GM06990 (cell line): ENCODE measurements around the gene CD34.

Experiments
- DNase-seq: peaks from one replicate; pipeline ENCODE4 v3.0.0-alpha.2; 2011; ENCODE audit not compliant: insufficient read length; ENCODE audit errors: extremely low read depth
- H3K27me3 ChIP-seq: replicated peaks from 2 replicates; pipeline ENCODE4 v1.6.0; 2011; ENCODE audit warnings: low read length; ENCODE audit not compliant: control insufficient read depth, insufficient read depth
- H3K36me3 ChIP-seq: 2 replicates; pipeline ENCODE4 v1.5.1; 2011; ENCODE audit warnings: low read length; ENCODE audit not compliant: control insufficient read depth, insufficient read depth
- H3K4me3 ChIP-seq: replicated peaks from 2 replicates; pipeline ENCODE4 v1.5.1; 2011; ENCODE audit warnings: low read depth, mild to moderate bottlenecking, control low read depth, low read length
- TF ChIP-seq, protein P1 (sequence below): IDR thresholded peaks from 2 replicates; pipeline ENCODE4 v1.5.1; 2011; ENCODE audit warnings: low read length, control low read depth, mild to moderate bottlenecking, inconsistent platforms; ENCODE audit not compliant: insufficient read depth, poor library complexity, severe bottlenecking

CD34 gene

DNA sequence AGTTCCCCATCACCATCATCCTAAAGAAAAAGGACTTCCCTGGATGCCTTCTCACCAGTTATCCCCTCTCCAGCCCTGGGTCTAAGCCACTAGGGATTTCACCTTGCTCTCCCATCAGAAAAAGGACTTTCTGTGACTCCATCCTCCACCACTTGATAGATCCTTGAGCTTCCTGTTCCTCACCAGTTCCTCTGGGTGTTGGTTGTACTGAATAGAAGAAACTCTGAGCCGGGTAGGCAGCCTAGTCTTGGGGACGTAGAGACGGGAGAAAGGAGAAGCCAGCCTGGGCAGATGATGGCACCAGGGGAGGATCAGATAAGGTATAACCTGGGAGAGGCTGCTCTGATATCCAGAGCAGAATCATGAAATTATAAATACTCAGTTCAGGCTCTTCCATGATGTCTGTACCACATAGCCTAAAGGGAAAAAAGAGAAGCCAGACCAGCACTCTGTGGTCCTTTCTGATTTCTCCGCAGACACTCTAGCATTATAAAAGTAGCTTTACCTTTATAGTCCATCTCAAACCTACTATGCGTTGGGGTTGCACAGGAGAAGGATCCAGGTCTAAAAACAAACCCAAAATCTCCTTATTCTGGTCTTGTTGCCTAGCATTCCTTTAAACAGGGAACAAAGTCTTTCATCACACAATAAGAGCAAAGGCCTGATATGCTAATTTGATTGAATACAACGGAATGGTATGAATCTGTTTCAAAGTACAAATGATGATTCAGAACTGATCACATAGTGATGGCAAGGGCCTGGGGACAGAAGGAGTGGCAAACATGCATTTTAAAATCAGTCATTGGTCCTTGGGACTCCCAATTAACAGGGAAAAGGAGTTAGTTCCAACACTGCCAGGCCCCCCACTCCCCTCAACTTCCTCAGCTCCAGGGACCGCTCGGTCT lies 1.2 kb upstream of the CD34 start:
- no peak for DNase-seq
- Histone ChIP-seq H3K27me3 (peaks cover 6% of the 10 kb centered on the region), H3K4me3 (no peak overlapping the region), H3K36me3 (no peaks in the 10 kb centered on the region)
- TF ChIP-seq, protein P1, sequence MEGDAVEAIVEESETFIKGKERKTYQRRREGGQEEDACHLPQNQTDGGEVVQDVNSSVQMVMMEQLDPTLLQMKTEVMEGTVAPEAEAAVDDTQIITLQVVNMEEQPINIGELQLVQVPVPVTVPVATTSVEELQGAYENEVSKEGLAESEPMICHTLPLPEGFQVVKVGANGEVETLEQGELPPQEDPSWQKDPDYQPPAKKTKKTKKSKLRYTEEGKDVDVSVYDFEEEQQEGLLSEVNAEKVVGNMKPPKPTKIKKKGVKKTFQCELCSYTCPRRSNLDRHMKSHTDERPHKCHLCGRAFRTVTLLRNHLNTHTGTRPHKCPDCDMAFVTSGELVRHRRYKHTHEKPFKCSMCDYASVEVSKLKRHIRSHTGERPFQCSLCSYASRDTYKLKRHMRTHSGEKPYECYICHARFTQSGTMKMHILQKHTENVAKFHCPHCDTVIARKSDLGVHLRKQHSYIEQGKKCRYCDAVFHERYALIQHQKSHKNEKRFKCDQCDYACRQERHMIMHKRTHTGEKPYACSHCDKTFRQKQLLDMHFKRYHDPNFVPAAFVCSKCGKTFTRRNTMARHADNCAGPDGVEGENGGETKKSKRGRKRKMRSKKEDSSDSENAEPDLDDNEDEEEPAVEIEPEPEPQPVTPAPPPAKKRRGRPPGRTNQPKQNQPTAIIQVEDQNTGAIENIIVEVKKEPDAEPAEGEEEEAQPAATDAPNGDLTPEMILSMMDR, result no peak

DNA sequence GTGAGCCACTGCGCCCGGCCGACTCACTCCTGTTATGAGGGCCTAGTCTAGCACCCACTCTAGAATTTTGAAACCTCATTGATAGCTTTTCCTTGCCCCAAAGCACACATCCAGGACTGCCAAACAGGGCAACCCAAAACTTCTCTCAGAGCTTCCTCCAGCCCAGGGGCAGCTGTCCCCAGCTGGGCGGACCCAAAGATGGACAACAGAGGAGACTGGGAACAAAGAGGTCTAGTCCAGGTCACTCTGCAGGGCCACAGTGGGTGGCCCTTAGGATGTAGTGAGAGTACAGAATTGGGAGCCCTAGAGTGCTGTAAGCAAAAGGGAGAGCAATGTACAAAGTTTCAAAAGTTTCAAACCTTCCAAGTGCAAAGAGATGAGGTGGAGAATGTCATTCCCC lies 1.2 kb downstream of the CD34 start:
- Histone ChIP-seq H3K27me3 (peaks cover 6% of the 10 kb centered on the region), H3K4me3 (no peak overlapping the region), H3K36me3 (no peaks in the 10 kb centered on the region)
- TF ChIP-seq, protein P1, result no peak
- DNase-seq, result no peak

DNA sequence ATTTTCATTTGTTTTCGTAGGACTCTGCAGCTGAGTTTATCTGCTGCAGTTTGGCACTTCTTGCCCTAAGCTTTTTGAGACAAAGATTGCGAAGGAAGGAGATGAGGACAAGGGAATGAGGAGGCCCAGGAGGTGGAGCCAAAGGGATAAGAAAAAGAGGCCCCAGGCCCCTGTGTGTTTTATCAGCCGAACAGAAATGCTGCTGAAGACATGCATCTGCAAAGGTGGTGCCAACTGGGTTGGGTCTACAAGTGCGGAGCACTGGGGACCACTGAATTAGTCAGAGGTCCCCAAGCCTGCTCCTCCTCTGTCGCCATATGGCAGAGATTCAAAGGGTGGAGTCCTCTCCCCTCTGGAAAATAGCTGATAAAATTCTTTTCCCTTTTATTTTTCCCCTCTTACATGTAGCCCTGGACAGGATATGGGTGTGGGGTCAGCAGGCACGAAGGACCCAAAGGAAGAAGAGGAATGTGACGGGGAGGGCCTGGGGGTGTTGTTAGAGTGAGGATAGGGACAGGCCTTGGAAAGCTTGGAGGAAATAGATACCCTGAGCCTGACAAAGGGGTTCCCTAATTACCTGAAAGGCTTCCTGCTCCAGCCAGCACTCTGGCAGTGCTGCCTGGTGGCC lies 2.7 kb downstream of the CD34 start:
- no peak overlapping the region for H3K4me3 ChIP-seq
- TF ChIP-seq, protein P1, result no peak
- peaks cover 6% of the 10 kb centered on the region for H3K27me3 ChIP-seq
- DNase-seq, result no peak
- H3K36me3 ChIP-seq, result no peaks in the 10 kb centered on the region

DNA sequence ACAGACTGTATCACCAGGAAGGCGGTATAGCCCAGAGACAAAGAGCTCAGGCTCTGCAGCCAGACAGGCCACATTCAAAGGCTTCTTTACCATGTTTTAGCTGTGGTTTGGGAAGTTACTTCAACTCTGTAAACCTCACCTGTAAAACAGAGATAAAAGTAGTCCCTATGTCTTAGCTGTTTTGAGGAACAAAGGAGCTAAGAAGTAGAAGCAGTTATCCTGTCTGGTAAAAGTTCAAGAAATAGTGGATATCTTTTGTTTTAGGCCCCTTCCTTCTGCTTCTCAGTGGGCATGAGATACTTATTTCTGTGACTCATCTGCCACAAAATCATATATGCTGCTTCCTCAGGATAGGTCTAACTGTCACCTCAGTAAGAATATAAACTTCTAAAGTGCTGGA lies 6.5 kb downstream of the CD34 start:
- H3K4me3 ChIP-seq, result no peak overlapping the region
- no peak for DNase-seq
- no peaks in the 10 kb centered on the region for H3K36me3 ChIP-seq
- H3K27me3 ChIP-seq, result no peaks in the 10 kb centered on the region; the same call in none of the 2 replicates
- TF ChIP-seq, protein P1, result no peak

DNA sequence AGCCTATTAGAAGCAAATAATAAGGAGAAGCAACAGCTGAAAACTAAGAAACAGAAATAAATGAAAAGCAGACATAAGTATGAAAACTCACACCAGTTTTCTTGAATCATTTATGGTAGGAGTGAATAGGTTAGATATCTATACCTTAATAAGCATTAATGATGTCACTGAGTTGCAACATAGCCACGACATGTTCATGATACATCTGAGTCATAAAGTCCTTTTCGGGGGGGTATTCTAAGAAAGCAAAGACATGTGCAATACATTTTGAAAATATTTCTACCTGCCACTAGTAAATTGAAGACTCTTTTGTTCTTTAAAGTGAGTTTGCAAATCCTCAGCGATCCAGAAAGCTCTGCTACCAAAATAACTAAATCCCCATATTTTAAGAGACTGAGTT lies 7.2 kb downstream of the CD34 start:
- DNase-seq, result no peak
- H3K4me3 ChIP-seq, result no peak overlapping the region
- H3K36me3 ChIP-seq, result no peaks in the 10 kb centered on the region
- TF ChIP-seq, protein P1, result no peak
- H3K27me3 ChIP-seq, result no peaks in the 10 kb centered on the region; the same call in none of the 2 replicates
